Suprapubic skin (tissue), 4 donors: Measurements from ENCODE around the gene UBE2S.

Source experiments
- CTCF ChIP-seq, 2 donors: fragments of 200-600 bp in 1 of 2; fragments of 450-650 bp in 1 of 2; sonication (generic) in 1 of 2; IDR thresholded peaks; one replicate each; pipeline ENCODE4 v1.5.1; 2016 to 2019; ENCODE audit warnings: antibody characterized with exemption in 2 of 2, mild to moderate bottlenecking in 1 of 2, moderate library complexity in 1 of 2
- EP300 ChIP-seq: sonication (generic); formaldehyde crosslinking; IDR thresholded peaks from one replicate; pipeline ENCODE4 v1.6.1; 2017; ENCODE audit warnings: antibody characterized with exemption
- POLR2A ChIP-seq, 2 donors: fragments of 450-650 bp; IDR thresholded peaks; one replicate each; pipeline ENCODE4 v1.6.1; 2017; ENCODE audit warnings: antibody characterized with exemption in 2 of 2, mild to moderate bottlenecking in 2 of 2, moderate library complexity in 2 of 2
- POLR2AphosphoS5 ChIP-seq, 3 donors: sonication (generic); formaldehyde crosslinking; IDR thresholded peaks; one replicate each; pipeline ENCODE4 v1.6.1; 2017; ENCODE audit warnings: antibody characterized with exemption in 3 of 3

GRCh38 chr19:55377356-55378131 lies 30.0 kb downstream of the UBE2S start:
- TF ChIP-seq CTCF (IDR thresholded peaks at IDR 0.05) (no peak), POLR2A (IDR thresholded peaks at IDR 0.05) (no peak), POLR2AphosphoS5 (IDR thresholded peaks at IDR 0.05) (no peak), EP300 (no peak)
